Measurements from ENCODE around the gene ITGA7. TPM values are rescaled to one million over a fixed set of nuclear protein-coding genes. Genes with fewer than 3 reads are reported as not detected.

ITGA7 gene
- total and polyA plus RNA-seq, 2 of the 4 experiments (the other 2 are of a cell fraction), result 3.9 to 15.7 TPM

- BruUV-seq (replicated peaks), result no TSS peak
- peak; percentile 57 for ATAC-seq (ENCODE audit: low read depth)
- dilution Hi-C loops (cut with HindIII; ENCODE audit: low sequenced_read_pairs, unreplicated experiment), result no loop called here
Measured at GRCh38 chr12:55720894-55721444, 13.3 kb upstream of the ITGA7 start.

More at GRCh38 chr12:55720894-55721444, 13.3 kb upstream of the ITGA7 start:
- in situ Hi-C loops (cut with MboI; ENCODE audit: low sequenced_read_pairs), result no loop called here
- H3K14ac ChIP-seq (replicated peaks; ENCODE audit: low read depth, low read length), result no peak overlapping the region
- H3K27ac ChIP-seq (ENCODE audit: insufficient read depth, low read length), result peak overlapping the region; percentile 24
- no peak overlapping the region for H4K5ac ChIP-seq (ENCODE audit: low read depth, low read length)
- H2AK9ac ChIP-seq (replicated peaks; ENCODE audit: low read depth, low read length, poor library complexity), result peak overlapping the region; percentile 83
- no peak overlapping the region for H3K9ac ChIP-seq (ENCODE audit: low read depth, low read length)
- no peaks in the 10 kb centered on the region for H3K27me3 ChIP-seq (ENCODE audit: control insufficient read depth, insufficient read depth, low read length)
- H4K8ac ChIP-seq (ENCODE audit: low read depth in 2 of 2, low read length in 2 of 2), result no peak overlapping the region
- H3K9me1 ChIP-seq (ENCODE audit: insufficient read depth, low read length), result peaks cover 27% of the 10 kb centered on the region
- H2BK15ac ChIP-seq (ENCODE audit: low read depth, low read length), result no peak overlapping the region
- peaks cover 46% of the 10 kb centered on the region for H4K20me1 ChIP-seq (ENCODE audit: insufficient read depth, low read length)
- no peak overlapping the region for H2BK20ac ChIP-seq (ENCODE audit: low read depth, low read length)
- H3K4me2 ChIP-seq (ENCODE audit: low read depth, low read length), result peak overlapping the region; percentile 24; the same call in 1 of the 2 replicates
- H3K36me3 ChIP-seq (ENCODE audit: control insufficient read depth, insufficient read depth, low read length), result peaks cover 32% of the 10 kb centered on the region
- H3K23ac ChIP-seq (ENCODE audit: low read depth, low read length), result no peak overlapping the region
- peak overlapping the region; percentile 60 for H2BK5ac ChIP-seq (ENCODE audit: low read depth, low read length, poor library complexity, severe bottlenecking)
- H3K18ac ChIP-seq (ENCODE audit: low read depth, low read length), result no peak overlapping the region
- CTCF ChIA-PET, result interaction anchor here (0.5 to 1.6 kb wide), 9 partner anchors 18 to 102 kb away, joined by 3 to 6 read pairs (median 4); no protein-coding TSS in a partner anchor
- H3K56ac ChIP-seq (ENCODE audit: extremely low read depth, insufficient read depth, low read length), result no peak overlapping the region
- POLR2A ChIA-PET (ENCODE audit: unreplicated experiment), result interaction anchor here (2.1 kb wide), 1 partner anchor 9 kb away, joined by 8 read pairs; no protein-coding TSS in a partner anchor
- no peak overlapping the region for H3K4me3 ChIP-seq (ENCODE audit: insufficient read depth, low read depth, low read length)
- peaks cover 23 to 75% of the 10 kb centered on the region in 2 experiments for H3K79me1 ChIP-seq (ENCODE audit: low read depth in 1 of 2, low read length in 2 of 2)
- DNase-seq, result peak; percentile 91
- H3K4me1 ChIP-seq (ENCODE audit: control insufficient read depth, insufficient read depth, low read length), result peaks cover 32% of the 10 kb centered on the region
- no peaks in the 10 kb centered on the region for H3K9me3 ChIP-seq (ENCODE audit: control insufficient read depth, insufficient read depth, low read length)
- H2AFZ ChIP-seq (replicated peaks; ENCODE audit: low read length, poor library complexity), result peak overlapping the region; percentile 77
- intact Hi-C loops (cut with micrococcal nuclease), result loop anchor here (2.0 kb wide), 2 partner anchors 60 to 532 kb away; no protein-coding TSS in a partner anchor
- 0% methylated on average over 1 of the region's 9 CpGs; no CpG with 5 or more reads in 1 of the 2 experiments for WGBS, 2 experiments (ENCODE audit: extremely low coverage in 2 of 2, insufficient read length in 1 of 2)
- peak overlapping the region; percentile 89 for H2AK5ac ChIP-seq (ENCODE audit: low read depth, low read length)
- no peak overlapping the region for H2BK120ac ChIP-seq (ENCODE audit: low read depth, low read length)
- H4K91ac ChIP-seq (ENCODE audit: insufficient read depth, low read depth, low read length), result no peak overlapping the region
- TF ChIP-seq CTCF (conservative IDR thresholded peaks at IDR 0.05; ENCODE audit: low read depth, low read length) (peak; percentile 69), SMC3 (IDR thresholded peaks at IDR 0.05; ENCODE audit: low read depth, low read length) (peak; percentile 57; the same call in 1 of the 2 replicates), RCOR1 (IDR thresholded peaks at IDR 0.05; ENCODE audit: insufficient replicate concordance, low read length) (peak; percentile 85), RAD21 (IDR thresholded peaks at IDR 0.05; ENCODE audit: low read length) (peak; percentile 76), MAZ (IDR thresholded peaks at IDR 0.05; ENCODE audit: borderline replicate concordance, low read depth, low read length) (peak; percentile 74), CEBPB (IDR thresholded peaks at IDR 0.05; ENCODE audit: low read depth, low read length) (0 out of 2 replicates have a peak, but pooled peaks have one; percentile 18), NFE2L2 (IDR thresholded peaks at IDR 0.05; ENCODE audit: low read depth, low read length) (no peak), FOS (IDR thresholded peaks at IDR 0.05; ENCODE audit: low read depth, low read length) (peak; percentile 73), CHD1 (IDR thresholded peaks at IDR 0.05; ENCODE audit: low read depth, low read length) (no peak)
- peak overlapping the region; percentile 18; the same call in 1 of the 2 replicates for H3K4ac ChIP-seq (ENCODE audit: low read depth, low read length)

All from IMR-90 (cell line).